Esophagus muscularis mucosa (tissue), 4 donors: ENCODE results near the gene ALDH16A1. TPM values are rescaled to one million over a fixed set of nuclear protein-coding genes. Genes with fewer than 3 reads are reported as not detected.

Experiments
- DNase-seq: peaks from one replicate; pipeline ENCODE4 v3.0.0-alpha.2; 2017; ENCODE audit errors: extremely low spot score
- H3K27ac ChIP-seq, 4 donors: fragments of 200-600 bp; sonication (generic); replicated peaks in 1 of 4; 1 replicate in 3 of 4; 2 replicates in 1 of 4; pipeline ENCODE4 v1.5.1; 2016 to 2019; ENCODE audit warnings: mild to moderate bottlenecking in 1 of 4
- H3K27me3 ChIP-seq, 4 donors: fragments of 200-600 bp; sonication (generic); one replicate each; pipeline versions ENCODE4 v1.5.1 to v1.6.0; 2016 to 2019
- H3K36me3 ChIP-seq, 4 donors: fragments of 200-600 bp; sonication (generic); one replicate each; pipeline ENCODE4 v1.5.1; 2016 to 2019
- H3K4me1 ChIP-seq, 4 donors: fragments of 200-600 bp; sonication (generic); one replicate each; pipeline ENCODE4 v1.5.1; 2016 to 2019
- H3K4me3 ChIP-seq, 4 donors: fragments of 200-600 bp; sonication (generic); 1 replicate in 2 of 4; 2 replicates in 2 of 4; pipeline ENCODE4 v1.5.1; 2016 to 2019; ENCODE audit warnings: mild to moderate bottlenecking in 4 of 4, moderate library complexity in 1 of 4
- H3K9me3 ChIP-seq, 4 donors: fragments of 200-600 bp; sonication (generic); 1 replicate in 3 of 4; 2 replicates in 1 of 4; pipeline ENCODE4 v1.5.1; 2016 to 2019
- CTCF ChIP-seq, 3 experiments: fragments of 200-600 bp in 2 of 3; fragments of 450-650 bp in 1 of 3; sonication (generic) in 2 of 3; IDR thresholded peaks; one replicate each; pipeline ENCODE4 v1.5.1; 2017 to 2019; ENCODE audit warnings: antibody characterized with exemption in 3 of 3, mild to moderate bottlenecking in 2 of 3, moderate library complexity in 1 of 3
- EP300 ChIP-seq: sonication (generic); formaldehyde crosslinking; IDR thresholded peaks from one replicate; pipeline ENCODE4 v1.6.1; 2017; ENCODE audit warnings: antibody characterized with exemption
- POLR2A ChIP-seq: fragments of 450-650 bp; IDR thresholded peaks from one replicate; pipeline ENCODE4 v1.6.1; 2017; ENCODE audit warnings: antibody characterized with exemption, moderate library complexity, mild to moderate bottlenecking, low read depth
- POLR2AphosphoS5 ChIP-seq, 2 donors: sonication (generic); formaldehyde crosslinking; IDR thresholded peaks; one replicate each; pipeline ENCODE4 v1.6.1; 2017; ENCODE audit warnings: antibody characterized with exemption in 2 of 2
- WGBS: methylation state at CpG from one replicate; pipeline ENCODE4 v1.1.5; 2018; 5-methylcytosine and 5-hydroxymethylcytosine counted together
- intact Hi-C: fragments of 100-400 bp; cut with DNase I; formaldehyde crosslinking; loops from one replicate; pipeline ENCODE4 v1.15.1; 2023
- total RNA-seq, 4 donors: library from RNA; depleted of rRNA; stranded (reverse); fragments of >200 nt; gene quantifications; one replicate each; pipeline versions ENCODE4 v1.1.0 to v1.2.1, GENCODE V29; 2016

Gene ALDH16A1
- total RNA-seq, 4 donors from 2014 or later, result 22.1 to 29.1 (median 26.2) TPM

- intact Hi-C loops, result no loop called here
- H3K36me3 ChIP-seq, result no peaks in the 10 kb centered on the region
- no peaks in the 10 kb centered on the region for H3K9me3 ChIP-seq
- 79% methylated on average over 8 of the region's 9 CpGs for WGBS
- H3K4me3 ChIP-seq, result no peak overlapping the region
- H3K27me3 ChIP-seq, result peaks cover 10 to 100% (median 83%) of the 10 kb centered on the region in 4 donors
- H3K27ac ChIP-seq, result no peak overlapping the region
- H3K4me1 ChIP-seq, result peaks cover 9 to 37% (median 18%) of the 10 kb centered on the region in 4 donors
- TF ChIP-seq POLR2AphosphoS5 (IDR thresholded peaks at IDR 0.05) (no peak), POLR2A (no peak), EP300 (no peak), CTCF (IDR thresholded peaks at IDR 0.05) (no peak)
- no peak for DNase-seq
These were observed 22.8 kb upstream of the ALDH16A1 start for GRCh38 chr19:49430172-49430677.

- H3K27ac ChIP-seq, result no peak overlapping the region
- H3K4me1 ChIP-seq, result peaks cover 9 to 37% (median 18%) of the 10 kb centered on the region in 4 donors
- no peaks in the 10 kb centered on the region for H3K9me3 ChIP-seq
- no peak overlapping the region for H3K4me3 ChIP-seq
- 65% methylated on average over 24 of the region's 28 CpGs for WGBS
- TF ChIP-seq CTCF (IDR thresholded peaks at IDR 0.05), result no peak
- no peak for TF ChIP-seq EP300
- no peak for TF ChIP-seq POLR2AphosphoS5 (IDR thresholded peaks at IDR 0.05)
- DNase-seq, result no peak
- no peaks in the 10 kb centered on the region for H3K36me3 ChIP-seq
- H3K27me3 ChIP-seq, result peaks cover 10 to 100% (median 82%) of the 10 kb centered on the region in 4 donors
- intact Hi-C loops, result no loop called here
These were observed 22.2 kb upstream of the ALDH16A1 start for GRCh38 chr19:49430678-49431329.

GRCh38 chr19:49431330-49431749, 21.7 kb upstream of the ALDH16A1 start:
- Histone ChIP-seq H3K36me3 (no peaks in the 10 kb centered on the region), H3K27ac (no peak overlapping the region), H3K27me3 (peaks cover 10 to 100% (median 80%) of the 10 kb centered on the region in 4 donors), H3K4me1 (peaks cover 9 to 34% (median 15%) of the 10 kb centered on the region in 4 donors), H3K4me3 (no peak overlapping the region), H3K9me3 (no peaks in the 10 kb centered on the region)
- TF ChIP-seq CTCF (IDR thresholded peaks at IDR 0.05) (no peak), EP300 (no peak), POLR2AphosphoS5 (IDR thresholded peaks at IDR 0.05) (no peak), POLR2A (no peak)
- WGBS, result 51% methylated on average over 17 of the region's 29 CpGs
- DNase-seq, result no peak
- intact Hi-C loops, result no loop called here

- Histone ChIP-seq H3K27ac (no peak overlapping the region), H3K36me3 (no peaks in the 10 kb centered on the region), H3K27me3 (peaks cover 10 to 100% (median 81%) of the 10 kb centered on the region in 4 donors), H3K4me3 (no peak overlapping the region), H3K9me3 (no peaks in the 10 kb centered on the region), H3K4me1 (peaks cover 9 to 37% (median 14%) of the 10 kb centered on the region in 4 donors)
- DNase-seq, result no peak
- WGBS, result 18% methylated on average over 26 of the region's 63 CpGs
- no peak for TF ChIP-seq POLR2A
- TF ChIP-seq EP300, result no peak
- TF ChIP-seq POLR2AphosphoS5 (IDR thresholded peaks at IDR 0.05), result no peak
- TF ChIP-seq CTCF (IDR thresholded peaks at IDR 0.05), result no peak
- intact Hi-C loops, result no loop called here
These were observed 20.6 kb upstream of the ALDH16A1 start for GRCh38 chr19:49432141-49433073.
